HAP-1 (cell line): Measurements from ENCODE around the gene THRA.
"Not testable (repeated sequence)": the region's sequence is repeated elsewhere in the genome, so short reads cannot be mapped to it uniquely, and the experiment has no call there.

Source experiments
- DNase-seq, 2 experiments: peaks; one replicate each; pipeline ENCODE4 v3.0.0-alpha.2; 2016 to 2020; ENCODE audit warnings: low spot score in 2 of 2
- H3K27me3 ChIP-seq: fragments of 250-450 bp; sonication (Bioruptor Pico); 2 replicates; pipeline ENCODE4 v1.5.1; 2020; ENCODE audit warnings: low read depth, mild to moderate bottlenecking, moderate library complexity
- H3K36me3 ChIP-seq: fragments of 250-450 bp; sonication (Bioruptor Pico); replicated peaks from 2 replicates; pipeline ENCODE4 v1.5.1; 2020; ENCODE audit warnings: mild to moderate bottlenecking
- H3K4me1 ChIP-seq: fragments of 250-450 bp; sonication (Bioruptor Pico); 2 replicates; pipeline ENCODE4 v1.5.1; 2020; ENCODE audit warnings: mild to moderate bottlenecking
- H3K4me3 ChIP-seq: fragments of 250-450 bp; sonication (Bioruptor Pico); 2 replicates; pipeline ENCODE4 v1.5.1; 2020; ENCODE audit warnings: mild to moderate bottlenecking, moderate library complexity
- H3K9me3 ChIP-seq: fragments of 250-450 bp; sonication (Bioruptor Pico); 2 replicates; pipeline ENCODE4 v1.5.1; 2020; ENCODE audit warnings: mild to moderate bottlenecking, moderate library complexity
- in situ Hi-C: fragments of 300-500 bp; cut with MboI; formaldehyde crosslinking; loops from 3 replicates; pipeline ENCODE4 v1.14.3; 2020; ENCODE audit warnings: low sequenced_read_pairs, inconsistent platforms, mixed read lengths

The THRA gene

GRCh38 chr17:40122999-40123810 lies 60.4 kb downstream of the THRA start:
- Histone ChIP-seq H3K9me3 (no peaks in the 10 kb centered on the region), H3K36me3 (peaks cover 30% of the 10 kb centered on the region), H3K4me1 (peaks cover 10% of the 10 kb centered on the region), H3K27me3 (no peaks in the 10 kb centered on the region), H3K4me3 (peak overlapping the region; percentile 91)
- DNase-seq, result peak; percentile 53 to 81
- in situ Hi-C loops, result no loop called here

- in situ Hi-C loops, result no loop called here
- no peaks in the 10 kb centered on the region for H3K27me3 ChIP-seq
- H3K4me3 ChIP-seq, result peak overlapping the region; percentile 91
- no peaks in the 10 kb centered on the region for H3K9me3 ChIP-seq
- peaks cover 35% of the 10 kb centered on the region for H3K36me3 ChIP-seq
- peaks cover 10% of the 10 kb centered on the region for H3K4me1 ChIP-seq
- DNase-seq, result no peak
Measured at GRCh38 chr17:40123811-40124114, 61.0 kb downstream of the THRA start.

GRCh38 chr17:40124279-40125141 lies 61.7 kb downstream of the THRA start:
- Histone ChIP-seq H3K27me3 (no peaks in the 10 kb centered on the region), H3K4me3 (peak overlapping the region; percentile 91), H3K36me3 (peaks cover 42% of the 10 kb centered on the region), H3K9me3 (no peaks in the 10 kb centered on the region), H3K4me1 (peaks cover 10% of the 10 kb centered on the region)
- in situ Hi-C loops, result no loop called here
- DNase-seq, result peak in 1 of 2 experiments; percentile 43

GRCh38 chr17:40129498-40129897 lies 66.7 kb downstream of the THRA start:
- Histone ChIP-seq H3K4me3 (no peak overlapping the region), H3K36me3 (peaks cover 91% of the 10 kb centered on the region), H3K4me1 (peaks cover 5% of the 10 kb centered on the region; the same call in 1 of the 2 replicates), H3K9me3 (no peaks in the 10 kb centered on the region), H3K27me3 (no peaks in the 10 kb centered on the region)
- in situ Hi-C loops, result no loop called here
- no peak for DNase-seq

GRCh38 chr17:40130352-40131042 lies 67.7 kb downstream of the THRA start:
- Histone ChIP-seq H3K4me3 (no peak overlapping the region), H3K36me3 (peaks cover 97% of the 10 kb centered on the region), H3K27me3 (no peaks in the 10 kb centered on the region), H3K9me3 (no peaks in the 10 kb centered on the region), H3K4me1 (no peaks in the 10 kb centered on the region)
- no peak for DNase-seq
- in situ Hi-C loops, result no loop called here

GRCh38 chr17:40134184-40134583 lies 71.4 kb downstream of the THRA start:
- no peak for DNase-seq
- Histone ChIP-seq H3K9me3 (no peaks in the 10 kb centered on the region), H3K4me1 (peaks cover 4% of the 10 kb centered on the region), H3K4me3 (no peak overlapping the region), H3K27me3 (no peaks in the 10 kb centered on the region), H3K36me3 (peaks cover 80% of the 10 kb centered on the region)
- in situ Hi-C loops, result no loop called here

- Histone ChIP-seq H3K27me3 (no peaks in the 10 kb centered on the region), H3K4me1 (peaks cover 7% of the 10 kb centered on the region), H3K4me3 (no peak overlapping the region), H3K9me3 (no peaks in the 10 kb centered on the region; the same call in 1 of the 2 replicates), H3K36me3 (peaks cover 64% of the 10 kb centered on the region)
- no peak for DNase-seq
- in situ Hi-C loops, result no loop called here
Measured at GRCh38 chr17:40135817-40136216, 73.1 kb downstream of the THRA start.

- Histone ChIP-seq H3K4me3 (peak overlapping the region; percentile 95), H3K4me1 (peaks cover 14% of the 10 kb centered on the region), H3K9me3 (no peaks in the 10 kb centered on the region; the same call in 1 of the 2 replicates), H3K27me3 (no peaks in the 10 kb centered on the region), H3K36me3 (peaks cover 50% of the 10 kb centered on the region)
- in situ Hi-C loops, result no loop called here
- DNase-seq, result peak in 1 of 2 experiments; percentile 15
Measured at GRCh38 chr17:40139566-40140058, 76.8 kb downstream of the THRA start.

- H3K27me3 ChIP-seq, in situ Hi-C loops, DNase-seq, H3K9me3 ChIP-seq, H3K4me3 ChIP-seq: not testable (repeated sequence)
- Histone ChIP-seq H3K36me3 (peaks cover 46% of the 10 kb centered on the region), H3K4me1 (peaks cover 19% of the 10 kb centered on the region)
Measured at GRCh38 chr17:40143166-40143565, 80.4 kb downstream of the THRA start.
